NCI-H2227 (cell line): ENCODE results near the gene ZIC4.

ENCODE experiments used
- DNase-seq: peaks from one replicate; lab custom pipeline; 2025; ENCODE audit not compliant: unreplicated experiment; lab: John Stamatoyannopoulos, UW

Gene ZIC4

DNA sequence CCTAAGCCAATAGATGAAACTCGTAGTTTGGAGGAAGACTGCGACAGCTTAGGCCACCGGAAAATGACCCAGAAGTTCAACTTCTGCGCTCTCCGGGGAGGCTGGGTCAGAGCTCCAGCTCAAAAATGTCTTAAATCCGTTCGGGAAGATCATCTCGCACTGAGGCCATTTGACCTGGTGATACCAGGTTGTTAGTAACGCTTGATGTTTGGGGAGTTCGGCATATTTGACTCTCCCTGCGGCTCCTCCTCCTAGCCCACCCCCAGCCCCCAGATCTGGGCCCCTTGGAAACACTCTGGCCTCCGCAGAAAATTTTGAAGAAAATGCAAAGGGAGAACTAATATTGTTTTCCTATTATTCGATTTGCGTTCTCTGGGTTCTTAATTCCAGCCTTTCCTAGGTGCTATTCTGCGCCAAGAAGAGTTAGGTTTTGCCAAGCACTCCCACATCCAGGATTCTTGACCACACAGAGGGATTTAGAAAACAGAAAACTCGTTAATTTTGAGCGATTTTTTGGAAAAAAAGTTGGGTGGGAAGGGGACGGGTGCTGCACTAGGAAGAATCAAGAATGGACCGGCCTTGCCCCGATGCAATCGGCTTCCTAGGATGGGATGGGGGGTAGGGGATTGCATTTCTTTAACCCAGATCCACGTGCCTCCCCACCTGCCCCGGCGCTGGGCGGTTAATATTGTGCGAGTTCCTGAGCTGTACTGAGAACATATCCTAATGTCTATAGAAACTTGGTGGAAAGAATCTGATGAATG lies 50.0 kb downstream of the ZIC4 start:
- no peak for DNase-seq

DNA sequence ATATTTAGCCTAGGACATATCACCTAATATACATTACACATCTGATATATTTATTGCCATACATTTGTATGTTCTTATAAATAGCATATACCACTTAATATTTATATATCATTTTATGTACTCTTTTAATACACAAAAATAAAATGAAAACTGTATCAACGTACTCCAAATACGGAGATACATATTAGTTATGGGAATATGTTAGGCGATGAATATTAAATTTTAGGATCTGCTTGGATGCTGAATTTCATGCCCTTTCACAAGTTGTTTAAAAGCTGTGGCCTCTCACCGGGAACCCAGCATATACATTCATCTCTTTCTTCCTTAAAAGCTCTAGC lies 50.6 kb downstream of the ZIC4 start:
- no peak for DNase-seq

DNA sequence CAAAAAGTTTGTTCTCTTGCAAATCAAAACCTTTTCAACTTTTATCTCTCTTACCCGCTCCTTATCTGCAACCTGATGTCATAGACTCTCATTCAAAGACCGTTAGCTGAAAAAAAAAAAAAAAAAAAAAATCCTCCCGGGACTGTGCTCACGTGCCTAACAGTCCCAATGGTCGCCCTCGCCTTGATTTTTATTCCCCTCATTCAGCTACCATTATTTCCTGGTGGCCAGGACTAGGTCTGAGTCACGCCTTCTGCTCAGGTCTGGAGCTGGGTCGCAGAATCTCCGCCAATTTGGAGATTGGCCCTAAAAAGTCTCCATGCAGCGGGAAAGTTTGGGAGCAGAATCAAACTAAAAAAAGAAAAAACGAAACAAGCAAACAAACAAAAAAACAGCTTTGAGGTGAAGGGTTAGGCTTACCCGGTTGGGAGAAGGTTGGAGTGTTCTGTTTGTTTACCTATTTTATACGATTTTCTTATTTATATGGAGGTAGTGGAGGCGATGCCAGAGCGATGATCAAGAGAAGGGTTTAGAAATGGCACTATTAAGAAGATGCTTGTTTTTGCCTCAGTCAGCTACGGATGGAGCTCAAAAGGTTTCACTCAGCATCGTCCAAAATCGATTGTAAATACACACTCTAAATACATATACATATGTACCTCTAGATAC lies 51.1 kb downstream of the ZIC4 start:
- no peak for DNase-seq

DNA sequence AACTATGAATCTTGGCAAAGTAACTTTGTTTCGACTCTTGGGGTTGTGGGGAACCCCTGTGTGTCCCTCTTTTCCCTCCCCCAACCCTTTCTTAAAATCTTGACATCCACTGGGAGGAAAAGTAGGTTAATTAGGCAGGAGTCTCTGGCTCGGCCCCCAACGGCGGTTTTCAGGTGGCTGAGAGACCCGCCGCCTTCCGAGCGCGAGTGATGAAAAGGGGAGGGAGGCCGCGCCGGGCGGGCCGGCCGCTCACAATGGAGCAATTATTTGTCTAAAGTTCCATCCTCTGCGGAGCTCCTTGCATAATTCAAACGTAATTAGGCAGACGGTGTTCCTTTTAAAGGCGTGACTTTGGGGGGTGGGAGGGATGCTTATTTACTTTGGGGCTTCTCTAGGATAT lies 51.7 kb downstream of the ZIC4 start:
- DNase-seq, result no peak

DNA sequence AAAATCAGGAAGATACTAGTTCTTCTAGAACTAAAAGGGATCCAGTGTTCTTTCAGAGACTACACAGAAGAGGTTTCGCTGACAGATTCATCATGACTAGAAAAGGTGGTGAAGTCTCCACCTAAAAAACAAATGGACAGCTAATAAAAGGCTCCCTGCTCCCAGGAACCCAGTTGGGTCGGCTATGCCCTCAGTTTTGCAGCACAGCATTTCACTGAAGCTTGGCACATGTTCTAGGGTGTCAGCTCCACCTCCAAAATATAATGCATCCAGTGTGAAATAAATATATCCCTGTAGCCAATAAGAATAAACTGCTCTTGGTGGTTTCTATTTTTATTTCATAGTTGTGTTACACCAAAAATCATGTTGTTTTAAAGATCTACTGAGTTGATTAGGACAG lies 55.0 kb downstream of the ZIC4 start:
- no peak for DNase-seq

DNA sequence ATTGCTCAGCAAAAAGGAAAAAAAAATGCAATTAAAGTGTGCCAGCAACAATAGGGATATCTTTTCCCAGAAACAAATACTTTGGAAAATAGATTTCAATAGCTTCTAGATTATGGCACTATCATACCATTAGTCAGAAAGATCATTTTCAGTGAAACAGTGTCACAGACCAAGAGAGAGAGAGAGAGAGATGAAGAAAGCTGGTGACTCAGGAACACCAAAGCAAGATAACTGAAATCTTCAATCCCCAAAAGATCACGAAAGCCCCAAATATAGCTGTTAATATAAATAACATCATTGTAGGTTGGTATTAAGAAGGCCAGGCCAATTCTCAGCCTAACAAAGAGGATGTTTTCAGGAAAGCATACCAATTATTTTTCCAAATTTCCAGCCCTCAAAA lies 57.4 kb downstream of the ZIC4 start:
- DNase-seq, result no peak

DNA sequence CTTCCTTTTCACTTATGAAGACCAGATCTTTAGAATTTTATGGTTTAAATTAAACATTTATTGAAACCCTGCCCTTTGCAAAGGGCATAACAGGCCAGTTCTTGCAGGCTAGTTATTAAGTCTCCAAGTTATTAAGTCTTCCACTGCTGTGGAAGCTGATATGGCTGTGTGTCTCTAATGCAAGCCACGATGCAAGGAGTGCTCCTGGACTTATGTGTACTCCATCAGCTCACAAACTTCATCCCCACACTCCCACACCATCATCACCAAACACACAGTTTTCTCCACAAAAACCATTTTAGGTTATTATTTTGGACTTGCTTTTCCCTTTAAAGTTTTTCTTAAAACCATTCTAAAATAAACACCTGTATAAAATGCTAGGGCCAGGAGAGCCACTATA lies 62.4 kb downstream of the ZIC4 start:
- DNase-seq, result no peak

DNA sequence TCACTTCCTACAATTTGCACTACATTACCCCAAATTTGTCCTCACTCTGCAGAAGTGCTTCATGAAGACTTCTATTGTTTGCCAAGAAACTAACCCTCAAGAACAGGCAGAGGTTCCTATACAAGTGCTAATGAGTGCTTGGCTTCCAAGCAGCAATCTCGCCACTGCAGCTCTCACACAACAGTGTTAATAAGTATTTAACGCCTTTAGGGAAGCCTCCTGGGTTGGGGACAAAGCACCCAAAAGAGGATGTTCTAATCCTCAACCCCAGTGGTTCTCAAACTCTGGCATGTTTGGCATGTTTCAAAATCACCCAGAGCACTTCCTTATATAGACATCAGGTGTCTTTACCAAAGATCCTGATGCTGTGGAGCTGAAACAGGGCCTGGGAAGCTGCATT lies 64.6 kb downstream of the ZIC4 start:
- no peak for DNase-seq

DNA sequence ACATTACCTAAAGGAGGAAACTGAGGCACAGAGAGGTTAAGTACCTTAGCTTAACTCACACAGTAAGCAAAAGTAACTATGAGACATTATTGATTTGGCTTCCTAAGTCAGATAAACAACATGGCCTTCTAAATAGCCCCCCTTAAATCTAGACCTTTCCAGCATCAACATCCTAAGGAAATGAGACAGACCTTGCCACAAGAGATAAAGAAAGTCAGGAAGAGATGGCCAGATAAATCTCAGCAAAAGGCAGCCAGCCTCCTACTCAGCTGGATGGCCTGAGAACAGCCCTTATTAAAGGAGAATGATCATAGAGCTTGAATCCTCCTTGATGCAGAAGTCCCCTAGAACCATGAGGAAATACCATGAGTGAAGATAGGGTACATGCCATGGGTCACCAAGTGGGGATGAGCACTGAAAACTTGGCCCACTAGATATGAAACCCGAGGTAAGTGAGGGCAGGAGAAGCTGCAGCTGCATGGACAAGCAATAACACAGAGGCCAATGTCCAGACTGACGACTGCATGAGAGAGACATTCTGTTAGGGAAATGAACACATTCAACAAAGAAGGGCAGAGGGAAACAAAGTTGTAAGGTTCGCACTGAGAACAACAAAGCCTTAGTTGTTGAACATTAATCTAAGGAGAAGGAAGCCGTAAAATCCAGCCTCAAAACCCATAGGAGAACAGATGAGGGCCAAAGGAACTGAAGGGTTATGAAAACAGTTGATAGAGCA lies 69.6 kb downstream of the ZIC4 start:
- no peak for DNase-seq
